IMR-90 (cell line): Measurements from ENCODE around the gene PKIG. TPM values are rescaled to one million over a fixed set of nuclear protein-coding genes. Genes with fewer than 3 reads are reported as not detected.

Source experiments
- ATAC-seq: fragments of 200-7000 bp; cut with Tn5 transposase; 2 replicates; pipeline ENCODE4 v1.9.1; 2020; ENCODE audit warnings: low read depth, mild to moderate bottlenecking, moderate library complexity
- BruUV-seq: library from RNA; stranded (reverse); fragments of 400-500 nt; replicated peaks from 2 replicates; lab custom pipeline; 2021; lab: Mats Ljungman, UMichigan
- CTCF ChIA-PET: fragments of 300-600 bp; formaldehyde crosslinking; extraction: SDS; loops from one replicate; lab custom pipeline; 2021; ENCODE audit warnings: antibody characterized with exemption; lab: Yijun Ruan, JAX
- POLR2A ChIA-PET: fragments of 300-600 bp; sonication (Branson Sonifier 250); formaldehyde crosslinking; loops from one replicate; lab custom pipeline; 2022; ENCODE audit warnings: antibody characterized with exemption; ENCODE audit not compliant: unreplicated experiment; lab: Charles Lee
- DNase-seq: peaks from one replicate; pipeline ENCODE4 v3.0.0; 2013
- H2AFZ ChIP-seq: replicated peaks from 2 replicates; pipeline ENCODE3; 2013; ENCODE audit warnings: low read length, mild to moderate bottlenecking; ENCODE audit not compliant: poor library complexity
- H2AK5ac ChIP-seq: 2 replicates; pipeline ENCODE4 v1.6.1; 2013; ENCODE audit warnings: low read depth, low read length, inconsistent platforms
- H2AK9ac ChIP-seq: replicated peaks from 2 replicates; pipeline ENCODE3; 2013; ENCODE audit warnings: mild to moderate bottlenecking, low read depth, low read length, moderate library complexity; ENCODE audit not compliant: poor library complexity
- H2BK120ac ChIP-seq: 2 replicates; pipeline ENCODE4 v1.6.1; 2013; ENCODE audit warnings: low read depth, low read length, inconsistent platforms
- H2BK15ac ChIP-seq: 3 replicates; pipeline ENCODE4 v1.6.1; 2013; ENCODE audit warnings: low read depth, low read length, inconsistent platforms
- H2BK20ac ChIP-seq: 2 replicates; pipeline ENCODE4 v1.6.1; 2013; ENCODE audit warnings: low read depth, mild to moderate bottlenecking, inconsistent platforms, low read length, moderate library complexity
- H2BK5ac ChIP-seq: 2 replicates; pipeline ENCODE4 v1.6.1; 2013; ENCODE audit warnings: mild to moderate bottlenecking, low read depth, low read length, inconsistent platforms; ENCODE audit not compliant: poor library complexity, severe bottlenecking
- H3K14ac ChIP-seq: replicated peaks from 2 replicates; pipeline ENCODE4 v1.6.1; 2013; ENCODE audit warnings: low read depth, low read length, inconsistent platforms
- H3K18ac ChIP-seq: 2 replicates; pipeline ENCODE4 v1.6.1; 2013; ENCODE audit warnings: low read depth, low read length, control low read depth
- H3K23ac ChIP-seq: 2 replicates; pipeline ENCODE4 v1.6.1; 2013; ENCODE audit warnings: low read depth, low read length, inconsistent platforms
- H3K27ac ChIP-seq: 2 replicates; pipeline ENCODE4 v1.5.1; 2013; ENCODE audit warnings: mild to moderate bottlenecking, control low read depth, low read length; ENCODE audit not compliant: insufficient read depth
- H3K27me3 ChIP-seq: 2 replicates; pipeline ENCODE4 v1.6.1; 2013; ENCODE audit warnings: low read length; ENCODE audit not compliant: control insufficient read depth, insufficient read depth
- H3K36me3 ChIP-seq: 2 replicates; pipeline ENCODE4 v1.6.1; 2013; ENCODE audit warnings: low read length, mixed read lengths; ENCODE audit not compliant: control insufficient read depth, insufficient read depth
- H3K4ac ChIP-seq: 2 replicates; pipeline ENCODE4 v1.6.1; 2013; ENCODE audit warnings: low read depth, low read length, inconsistent platforms
- H3K4me1 ChIP-seq: 2 replicates; pipeline ENCODE4 v1.6.1; 2013; ENCODE audit warnings: low read length, mixed read lengths; ENCODE audit not compliant: control insufficient read depth, insufficient read depth
- H3K4me2 ChIP-seq: 2 replicates; pipeline ENCODE4 v1.6.1; 2013; ENCODE audit warnings: low read depth, mild to moderate bottlenecking, control low read depth, low read length, moderate library complexity
- H3K4me3 ChIP-seq: 2 replicates; pipeline ENCODE4 v1.5.1; 2013; ENCODE audit warnings: low read depth, mild to moderate bottlenecking, control low read depth, low read length, moderate library complexity; ENCODE audit not compliant: insufficient read depth
- H3K56ac ChIP-seq: 2 replicates; pipeline ENCODE4 v1.6.1; 2013; ENCODE audit warnings: low read length, inconsistent platforms; ENCODE audit not compliant: insufficient read depth; ENCODE audit errors: extremely low read depth
- H3K79me1 ChIP-seq, 2 experiments: 2 replicates each; pipeline ENCODE4 v1.6.1; 2013; ENCODE audit warnings: low read length in 2 of 2, inconsistent platforms in 1 of 2, low read depth in 1 of 2
- H3K9ac ChIP-seq: 2 replicates; pipeline ENCODE4 v1.6.1; 2013; ENCODE audit warnings: low read depth, low read length, control low read depth
- H3K9me1 ChIP-seq: 2 replicates; pipeline ENCODE4 v1.6.1; 2013; ENCODE audit warnings: low read length, inconsistent platforms; ENCODE audit not compliant: insufficient read depth
- H3K9me3 ChIP-seq: 2 replicates; pipeline ENCODE4 v1.6.1; 2013; ENCODE audit warnings: low read length; ENCODE audit not compliant: control insufficient read depth, insufficient read depth
- H4K20me1 ChIP-seq: 2 replicates; pipeline ENCODE4 v1.6.1; 2013; ENCODE audit warnings: low read length, inconsistent platforms; ENCODE audit not compliant: insufficient read depth
- H4K5ac ChIP-seq: 2 replicates; pipeline ENCODE4 v1.6.1; 2013; ENCODE audit warnings: mild to moderate bottlenecking, low read depth, low read length, control low read depth
- H4K8ac ChIP-seq, 2 experiments: 2 replicates each; pipeline ENCODE4 v1.6.1; 2013; ENCODE audit warnings: low read depth in 2 of 2, low read length in 2 of 2, control low read depth in 1 of 2, inconsistent platforms in 1 of 2
- H4K91ac ChIP-seq: 2 replicates; pipeline ENCODE4 v1.6.1; 2013; ENCODE audit warnings: low read depth, low read length, inconsistent platforms; ENCODE audit not compliant: insufficient read depth
- BHLHE40 ChIP-seq: fragments of 150-350 bp; IDR thresholded peaks from 2 replicates; pipeline ENCODE4 v1.6.1; 2016; ENCODE audit warnings: mild to moderate bottlenecking, low read depth, low read length
- CEBPB ChIP-seq: IDR thresholded peaks from 2 replicates; pipeline ENCODE4 v1.6.1; 2012; ENCODE audit warnings: low read depth, low read length, improper control_type of control experiment
- CHD1 ChIP-seq: IDR thresholded peaks from 2 replicates; pipeline ENCODE4 v1.6.1; 2012; ENCODE audit warnings: low read depth, low read length, improper control_type of control experiment
- CTCF ChIP-seq: conservative IDR thresholded peaks from 2 replicates; pipeline ENCODE4 v1.5.1; 2012; ENCODE audit warnings: mild to moderate bottlenecking, low read depth, low read length, improper control_type of control experiment
- ELK1 ChIP-seq: fragments of 150-350 bp; IDR thresholded peaks from 2 replicates; pipeline ENCODE4 v1.6.1; 2016; ENCODE audit warnings: low read depth, mild to moderate bottlenecking, low read length, moderate library complexity, borderline replicate concordance
- FOS ChIP-seq: fragments of 150-350 bp; IDR thresholded peaks from 2 replicates; pipeline ENCODE4 v1.6.1; 2016; ENCODE audit warnings: low read depth, low read length
- MAFK ChIP-seq: IDR thresholded peaks from 2 replicates; pipeline ENCODE4 v1.6.1; 2012; ENCODE audit warnings: low read depth, low read length, improper control_type of control experiment
- MAZ ChIP-seq: IDR thresholded peaks from 2 replicates; pipeline ENCODE4 v1.6.1; 2012; ENCODE audit warnings: low read depth, mild to moderate bottlenecking, low read length, improper control_type of control experiment, moderate library complexity, borderline replicate concordance
- MXI1 ChIP-seq: IDR thresholded peaks from 2 replicates; pipeline ENCODE4 v1.6.1; 2012; ENCODE audit warnings: low read depth, mild to moderate bottlenecking, low read length, moderate library complexity, borderline replicate concordance
- NFE2L2 ChIP-seq: fragments of 150-350 bp; IDR thresholded peaks from 2 replicates; pipeline ENCODE4 v1.6.1; 2016; ENCODE audit warnings: low read depth, mild to moderate bottlenecking, low read length
- POLR2A ChIP-seq: IDR thresholded peaks from 2 replicates; pipeline ENCODE4 v1.6.1; 2012; ENCODE audit warnings: mild to moderate bottlenecking, low read depth, low read length
- RAD21 ChIP-seq: IDR thresholded peaks from 2 replicates; pipeline ENCODE4 v1.6.1; 2012; ENCODE audit warnings: low read length, improper control_type of control experiment
- RCOR1 ChIP-seq: IDR thresholded peaks from 2 replicates; pipeline ENCODE4 v1.6.1; 2012; ENCODE audit warnings: mild to moderate bottlenecking, low read length, improper control_type of control experiment; ENCODE audit not compliant: insufficient replicate concordance
- RFX5 ChIP-seq: IDR thresholded peaks from 2 replicates; pipeline ENCODE4 v1.8.0; 2012; ENCODE audit warnings: low read depth, mild to moderate bottlenecking, low read length, moderate library complexity
- SMC3 ChIP-seq: fragments of 150-350 bp; IDR thresholded peaks from 2 replicates; pipeline ENCODE4 v1.6.1; 2016; ENCODE audit warnings: low read depth, mild to moderate bottlenecking, antibody characterized with exemption, low read length, moderate library complexity
- USF2 ChIP-seq: fragments of 150-350 bp; IDR thresholded peaks from 2 replicates; pipeline ENCODE4 v1.6.1; 2017; ENCODE audit warnings: mild to moderate bottlenecking, antibody characterized with exemption, low read length, low read depth
- dilution Hi-C: fragments of 300-500 bp; cut with HindIII; formaldehyde crosslinking; loops from one replicate; pipeline ENCODE4 v1.14.3; 2018; ENCODE audit warnings: low sequenced_read_pairs; ENCODE audit not compliant: unreplicated experiment
- in situ Hi-C: fragments of 300-500 bp; cut with MboI; formaldehyde crosslinking; loops from 3 replicates; pipeline ENCODE4 v1.14.3; 2019; ENCODE audit warnings: low sequenced_read_pairs, inconsistent platforms, mixed read lengths
- intact Hi-C: fragments of 100-400 bp; cut with micrococcal nuclease; formaldehyde crosslinking; loops from 2 replicates; pipeline ENCODE4 v1.10.0; 2022
- polyA plus RNA-seq, 3 experiments: library from polyadenylated mRNA; depleted of rRNA; stranded (reverse); fragments of >200 nt; gene quantifications; 2 replicates each; pipeline ENCODE4 v1.2.3, GENCODE V29; 2012; ENCODE audit warnings: low replicate concordance in 1 of 3
- total RNA-seq: library from RNA; depleted of rRNA; stranded (reverse); fragments of >200 nt; gene quantifications from 2 replicates; pipeline ENCODE4 v1.2.3, GENCODE V29; 2012

The PKIG gene
- total and polyA plus RNA-seq, 2 of the 4 experiments (the other 2 are of a cell fraction): 78.3 to 89.6 TPM

- H3K27ac ChIP-seq: no peak overlapping the region
- no peaks in the 10 kb centered on the region for H3K9me1 ChIP-seq
- no peak for DNase-seq
- no TSS peak for BruUV-seq
- no peak overlapping the region for H3K18ac ChIP-seq
- H2BK20ac ChIP-seq: no peak overlapping the region
- no peak overlapping the region for H2AK9ac ChIP-seq
- no peak overlapping the region for H3K9ac ChIP-seq
- no peak overlapping the region for H3K23ac ChIP-seq
- no peak overlapping the region for H4K91ac ChIP-seq
- H2BK5ac ChIP-seq: no peak overlapping the region
- no peak overlapping the region for H2AFZ ChIP-seq
- no peak overlapping the region for H2BK15ac ChIP-seq
- no peaks in the 10 kb centered on the region for H4K20me1 ChIP-seq
- H3K4me3 ChIP-seq: no peak overlapping the region
- intact Hi-C loops: no loop called here
- no peak overlapping the region for H3K14ac ChIP-seq
- TF ChIP-seq ELK1 (no peak), CTCF (no peak), POLR2A (no peak), RCOR1 (no peak), RAD21 (no peak), MXI1 (no peak), BHLHE40 (no peak), MAZ (no peak), MAFK (no peak), CEBPB (no peak), SMC3 (no peak), FOS (no peak), RFX5 (no peak), CHD1 (no peak), NFE2L2 (no peak), USF2 (no peak)
- no peak overlapping the region for H4K5ac ChIP-seq
- H2BK120ac ChIP-seq: no peak overlapping the region
- ATAC-seq: no peak
- H3K4me2 ChIP-seq: no peak overlapping the region
- H3K27me3 ChIP-seq: no peaks in the 10 kb centered on the region
- ChIA-PET CTCF (no interaction called here), POLR2A (no interaction called here)
- H3K79me1 ChIP-seq: peaks cover 0 to 6% of the 10 kb centered on the region in 2 experiments; a peak in 2 of 4 replicates
- H3K4ac ChIP-seq: no peak overlapping the region
- no peak overlapping the region for H4K8ac ChIP-seq
- in situ Hi-C loops: no loop called here
- H2AK5ac ChIP-seq: no peak overlapping the region
- H3K4me1 ChIP-seq: peaks cover 2% of the 10 kb centered on the region; the same call in 1 of the 2 replicates
- dilution Hi-C loops: no loop called here
- no peaks in the 10 kb centered on the region for H3K36me3 ChIP-seq
- H3K9me3 ChIP-seq: no peaks in the 10 kb centered on the region
- no peak overlapping the region for H3K56ac ChIP-seq
These were observed 20.5 kb upstream of the PKIG start for GRCh38 chr20:44561876-44562275.
